T-cell (primary cell): ENCODE data around the gene RARRES1. TPM values are rescaled to one million over a fixed set of nuclear protein-coding genes. Genes with fewer than 3 reads are reported as not detected.

Source experiments
- ATAC-seq, 4 experiments: fragments of 200-7000 bp in 3 of 4; fragments of 150-1000 bp in 1 of 4; cut with Tn5 transposase; replicated peaks in 1 of 4; 1 replicate in 3 of 4; 2 replicates in 1 of 4; pipeline ENCODE4 v1.10.0; 2021; ENCODE audit warnings: moderate library complexity in 3 of 4, mild to moderate bottlenecking in 2 of 4, moderate number of reproducible peaks in 1 of 4
- CTCF ChIA-PET, 2 donors: fragments of 300-600 bp; sonication (Branson Sonifier 250); formaldehyde crosslinking; loops; one replicate each; lab custom pipeline; 2022; ENCODE audit warnings: antibody characterized with exemption in 2 of 2; lab: Charles Lee
- POLR2A ChIA-PET, 2 donors: fragments of 300-600 bp; sonication (Branson Sonifier 250); formaldehyde crosslinking; loops; one replicate each; lab custom pipeline; 2022; ENCODE audit warnings: antibody characterized with exemption in 2 of 2; lab: Charles Lee
- DNase-seq, 35 experiments: peaks; one replicate each; pipeline versions ENCODE4 v3.0.0 to v3.0.0-alpha.2; 2013 to 2023
- H3K27ac ChIP-seq: one replicate; pipeline ENCODE4 v1.5.1; 2013; ENCODE audit warnings: low read length
- H3K27me3 ChIP-seq, 2 experiments: replicated peaks in 1 of 2; 1 replicate in 1 of 2; 2 replicates in 1 of 2; pipeline versions ENCODE4 v1.6.1 to v1.7.0; 2013; ENCODE audit warnings: low read length in 1 of 2, mixed read lengths in 1 of 2; ENCODE audit not compliant: control insufficient read depth in 2 of 2, insufficient read depth in 2 of 2; ENCODE audit errors: extremely low read depth in 1 of 2
- H3K36me3 ChIP-seq, 2 donors: 1 replicate in 1 of 2; 2 replicates in 1 of 2; pipeline versions ENCODE4 v1.6.1 to v1.7.0; 2013; ENCODE audit warnings: low read length in 1 of 2; ENCODE audit not compliant: control insufficient read depth in 2 of 2, insufficient read depth in 1 of 2; ENCODE audit errors: extremely low read depth in 1 of 2
- H3K4me1 ChIP-seq, 2 experiments: 1 replicate in 1 of 2; 2 replicates in 1 of 2; pipeline versions ENCODE4 v1.6.1 to v1.7.0; 2013; ENCODE audit warnings: low read length in 2 of 2, mixed read lengths in 1 of 2; ENCODE audit not compliant: insufficient read depth in 2 of 2, control insufficient read depth in 1 of 2; ENCODE audit errors: extremely low read depth in 1 of 2
- H3K4me3 ChIP-seq, 2 donors: 1 replicate in 1 of 2; 2 replicates in 1 of 2; pipeline versions ENCODE4 v1.5.1 to v1.7.0; 2013; ENCODE audit warnings: mild to moderate bottlenecking in 2 of 2, low read length in 1 of 2, moderate library complexity in 1 of 2; ENCODE audit not compliant: control insufficient read depth in 1 of 2; ENCODE audit errors: extremely low read depth in 1 of 2
- H3K9me3 ChIP-seq: 2 replicates; pipeline ENCODE4 v1.7.0; 2013
- H3K27ac Mint-ChIP-seq, 2 donors: one replicate each; pipeline ENCODE4 v1.8.0; 2020 to 2021; ENCODE audit warnings: mild to moderate bottlenecking in 2 of 2, mixed read lengths in 2 of 2
- H3K27me3 Mint-ChIP-seq, 2 donors: one replicate each; pipeline ENCODE4 v1.8.0; 2021 to 2022; ENCODE audit warnings: mixed read lengths in 2 of 2
- H3K36me3 Mint-ChIP-seq: one replicate; pipeline ENCODE4 v1.8.0; 2021; ENCODE audit warnings: mixed read lengths
- H3K4me1 Mint-ChIP-seq, 3 donors: one replicate each; pipeline ENCODE4 v1.8.0; 2020 to 2022; ENCODE audit warnings: mixed read lengths in 3 of 3, mild to moderate bottlenecking in 1 of 3
- H3K4me3 Mint-ChIP-seq, 3 donors: one replicate each; pipeline ENCODE4 v1.8.0; 2020 to 2022; ENCODE audit warnings: mild to moderate bottlenecking in 3 of 3, mixed read lengths in 3 of 3, moderate library complexity in 3 of 3
- H3K9me3 Mint-ChIP-seq, 3 donors: one replicate each; pipeline ENCODE4 v1.8.0; 2020 to 2022; ENCODE audit warnings: mixed read lengths in 3 of 3
- WGBS: methylation state at CpG from one replicate; pipeline ENCODE4 v1.1.5; 2013; ENCODE audit warnings: missing lambda C conversion rate; ENCODE audit not compliant: insufficient coverage; 5-methylcytosine and 5-hydroxymethylcytosine counted together
- total RNA-seq, 35 experiments: library from RNA in 6 of 35; stranded (reverse) in 6 of 35; fragments of 120-200 nt in 1 of 35; gene quantifications; one replicate each; pipeline versions ENCODE4 v1.2.1 to v1.2.4 and lab custom pipeline; 2013 to 2026

The RARRES1 gene
- total RNA-seq, 5 donors from 2014 or later (not counting 1 experiment from before 2014, with no cell fraction given) = not detected

GRCh38 chr3:158651192-158651591, 81.1 kb downstream of the RARRES1 start:
- CTCF ChIA-PET = interaction anchor here in 1 of 2 donors (0.7 to 1.3 kb wide), 3 partner anchors 8 to 11 kb away, joined by 3 to 5 read pairs (median 4); no protein-coding TSS in a partner anchor
- H3K9me3 ChIP-seq = no peaks in the 10 kb centered on the region
- Mint-ChIP-seq H3K27me3 (no peaks in the 10 kb centered on the region), H3K27ac (no peak overlapping the region), H3K9me3 (no peaks in the 10 kb centered on the region), H3K4me3 (no peak overlapping the region), H3K4me1 (peaks cover 20 to 32% (median 27%) of the 10 kb centered on the region in 3 donors), H3K36me3 (peaks cover 41% of the 10 kb centered on the region)
- no peak overlapping the region for H3K27ac ChIP-seq
- no peaks in the 10 kb centered on the region for H3K27me3 ChIP-seq
- peaks cover 0 to 59% of the 10 kb centered on the region in 2 donors for H3K36me3 ChIP-seq
- no peaks in the 10 kb centered on the region for H3K4me1 ChIP-seq
- no peak overlapping the region for H3K4me3 ChIP-seq
- WGBS = no CpG with 5 or more reads among the region's 2 CpGs
- DNase-seq (no peak), ATAC-seq (no peak)
- POLR2A ChIA-PET = interaction anchor here in 1 of 2 donors (0.6 kb wide), 1 partner anchor 159 kb away, joined by 3 read pairs; no protein-coding TSS in a partner anchor

- ATAC-seq = no peak
Observed at GRCh38 chr3:158649791-158650190, 82.5 kb downstream of the RARRES1 start.

More at GRCh38 chr3:158649791-158650190, 82.5 kb downstream of the RARRES1 start:
- Histone ChIP-seq H3K36me3 (peaks cover 0 to 54% of the 10 kb centered on the region in 2 donors), H3K9me3 (no peaks in the 10 kb centered on the region), H3K4me1 (peaks cover 0 to 4% of the 10 kb centered on the region in 2 experiments), H3K4me3 (no peak overlapping the region), H3K27me3 (no peaks in the 10 kb centered on the region), H3K27ac (no peak overlapping the region)
- Mint-ChIP-seq H3K36me3 (peaks cover 42% of the 10 kb centered on the region), H3K27ac (peak overlapping the region; percentile 5 to 39), H3K9me3 (no peaks in the 10 kb centered on the region), H3K27me3 (no peaks in the 10 kb centered on the region), H3K4me1 (peaks cover 34 to 44% (median 38%) of the 10 kb centered on the region in 3 donors), H3K4me3 (no peak overlapping the region)
- no peak for DNase-seq
- ChIA-PET POLR2A (no interaction called here), CTCF (no interaction called here)
- 100% methylated on average over 1 of the region's 4 CpGs for WGBS

Other genes starting within 250 kb of the RARRES1 start
- gene MLF1, start 161.3 kb downstream of the RARRES1 start, total RNA-seq = 1 to 10 TPM in 4 of 5 donors, under 1 TPM in 1; 0.54 to 8.4 (median 1.5) TPM
- 10 to 100 TPM; 39.0 to 46.8 (median 40.1) TPM for gene GFM1, start 87.9 kb downstream of the RARRES1 start, total RNA-seq
- 1 to 10 TPM; 2.5 to 6.7 (median 3.9) TPM for gene LXN, start 59.8 kb downstream of the RARRES1 start, total RNA-seq
- gene MFSD1, start 69.6 kb upstream of the RARRES1 start, total RNA-seq = 10 to 100 TPM; 17.7 to 28.3 (median 25.5) TPM